Uterus (tissue), 2 donors: Measurements from ENCODE around the gene TAMM41.

Experiments
- CTCF ChIP-seq, 4 experiments: fragments of 200-600 bp in 2 of 4; fragments of 450-650 bp in 2 of 4; sonication (generic) in 2 of 4; IDR thresholded peaks; one replicate each; pipeline ENCODE4 v1.5.1; 2016 to 2019; ENCODE audit warnings: antibody characterized with exemption in 4 of 4, mild to moderate bottlenecking in 2 of 4, moderate library complexity in 1 of 4
- POLR2A ChIP-seq, 2 donors: fragments of 450-650 bp; IDR thresholded peaks; one replicate each; pipeline ENCODE4 v1.6.1; 2016; ENCODE audit warnings: antibody characterized with exemption in 2 of 2, mild to moderate bottlenecking in 1 of 2, moderate library complexity in 1 of 2

- TF ChIP-seq CTCF (IDR thresholded peaks at IDR 0.05) (no peak), POLR2A (IDR thresholded peaks at IDR 0.05) (no peak)
Observed at GRCh38 chr3:11807686-11808085, 39.0 kb downstream of the TAMM41 start.
